GM23338 (cell line): Measurements from ENCODE around the gene CACNA1H. TPM values are rescaled to one million over a fixed set of nuclear protein-coding genes. Genes with fewer than 3 reads are reported as not detected.

Source experiments
- ATAC-seq: fragments of 200-7000 bp; cut with Tn5 transposase; 3 replicates; pipeline ENCODE4 v1.9.1; 2020
- DNase-seq: peaks from one replicate; pipeline ENCODE4 v3.0.0-alpha.2; 2015; ENCODE audit warnings: low spot score
- H2AFZ ChIP-seq: fragments of 200-600 bp; sonication (generic); 2 replicates; pipeline ENCODE4 v1.8.0; 2016; ENCODE audit warnings: antibody characterized with exemption, mild to moderate bottlenecking, moderate library complexity
- H3F3A ChIP-seq: fragments of 200-600 bp; sonication (generic); replicated peaks from 2 replicates; pipeline ENCODE4 v1.8.0; 2017; ENCODE audit warnings: antibody characterized with exemption, mixed run types, low read depth
- H3K27ac ChIP-seq: fragments of 200-600 bp; sonication (generic); 2 replicates; pipeline ENCODE4 v1.6.1; 2016; ENCODE audit warnings: low read depth
- H3K27me3 ChIP-seq: fragments of 200-600 bp; sonication (generic); 2 replicates; pipeline ENCODE4 v1.8.0; 2016; ENCODE audit warnings: mild to moderate bottlenecking, mixed run types, moderate library complexity; ENCODE audit not compliant: insufficient read depth
- H3K36me3 ChIP-seq: fragments of 200-600 bp; sonication (generic); 2 replicates; pipeline ENCODE4 v1.8.0; 2016; ENCODE audit warnings: mild to moderate bottlenecking; ENCODE audit not compliant: insufficient read depth
- H3K4me1 ChIP-seq: fragments of 200-600 bp; sonication (generic); 2 replicates; pipeline ENCODE4 v1.8.0; 2016; ENCODE audit warnings: mild to moderate bottlenecking, moderate library complexity; ENCODE audit not compliant: insufficient read depth
- H3K4me2 ChIP-seq: fragments of 200-600 bp; sonication (generic); 2 replicates; pipeline ENCODE4 v1.7.1; 2017; ENCODE audit warnings: mixed run types
- H3K4me3 ChIP-seq: fragments of 200-600 bp; sonication (generic); 2 replicates; pipeline ENCODE4 v1.6.1; 2016; ENCODE audit warnings: mixed run types
- H3K79me2 ChIP-seq: fragments of 200-600 bp; sonication (generic); replicated peaks from 2 replicates; pipeline ENCODE4 v1.8.0; 2017; ENCODE audit warnings: mild to moderate bottlenecking; ENCODE audit not compliant: insufficient read depth
- H3K9me2 ChIP-seq: fragments of 200-600 bp; sonication (generic); 2 replicates; pipeline ENCODE4 v1.8.0; 2017; ENCODE audit not compliant: insufficient read depth
- H4K20me1 ChIP-seq: fragments of 200-600 bp; sonication (generic); replicated peaks from 2 replicates; pipeline ENCODE4 v1.8.0; 2017; ENCODE audit warnings: mild to moderate bottlenecking; ENCODE audit not compliant: insufficient read depth
- H3K27ac Mint-ChIP-seq: 2 replicates; pipeline ENCODE4 v1.8.0; 2020; ENCODE audit warnings: inconsistent platforms, mild to moderate bottlenecking, moderate library complexity, mixed read lengths
- H3K27me3 Mint-ChIP-seq: 3 replicates; pipeline ENCODE4 v1.8.0; 2022; ENCODE audit warnings: low read depth, mild to moderate bottlenecking, moderate library complexity, mixed read lengths, inconsistent platforms; ENCODE audit not compliant: insufficient read depth, poor library complexity
- H3K36me3 Mint-ChIP-seq: 3 replicates; pipeline ENCODE4 v1.8.0; 2021; ENCODE audit warnings: low read depth, mild to moderate bottlenecking, inconsistent platforms, moderate library complexity, mixed read lengths
- H3K4me1 Mint-ChIP-seq: 3 replicates; pipeline ENCODE4 v1.8.0; 2020; ENCODE audit warnings: mild to moderate bottlenecking, inconsistent platforms, mixed read lengths
- H3K4me3 Mint-ChIP-seq: 3 replicates; pipeline ENCODE4 v1.8.0; 2021; ENCODE audit warnings: moderate library complexity, mild to moderate bottlenecking, inconsistent platforms, mixed read lengths
- H3K9me3 Mint-ChIP-seq: 3 replicates; pipeline ENCODE4 v1.8.0; 2020; ENCODE audit warnings: moderate library complexity, mild to moderate bottlenecking, inconsistent platforms, mixed read lengths
- CREB1 ChIP-seq: fragments of 250-450 bp; sonication (Bioruptor Pico); IDR thresholded peaks from 2 replicates; pipeline ENCODE4 v1.5.0; 2020; ENCODE audit warnings: low read depth, mild to moderate bottlenecking, moderate library complexity
- EZH2 ChIP-seq: fragments of 200-600 bp; sonication (generic); IDR thresholded peaks from one replicate; pipeline ENCODE4 v1.8.0; 2017; ENCODE audit warnings: antibody characterized with exemption, mild to moderate bottlenecking, low read depth; ENCODE audit not compliant: unreplicated experiment
- EZH2phosphoT487 ChIP-seq: fragments of 200-600 bp; sonication (generic); IDR thresholded peaks from one replicate; pipeline ENCODE4 v1.8.1; 2018; ENCODE audit warnings: antibody characterized with exemption; ENCODE audit not compliant: unreplicated experiment
- JUNB ChIP-seq: IDR thresholded peaks from one replicate; pipeline ENCODE4 v1.6.1; 2016; ENCODE audit warnings: antibody characterized with exemption; ENCODE audit not compliant: unreplicated experiment
- ZNF114 ChIP-seq: fragments of 250-450 bp; sonication (Bioruptor Pico); IDR thresholded peaks from 2 replicates; pipeline ENCODE4 v1.5.0; 2020; ENCODE audit warnings: mild to moderate bottlenecking, moderate library complexity
- polyA plus RNA-seq: library from polyadenylated mRNA; unstranded; fragments of >200 nt; fragmentation: Nextera tagmentation; extraction: Ambion mirVana; gene quantifications from 2 replicates; pipeline ENCODE4 v1.2.1, GENCODE V29; 2016
- total RNA-seq: library from RNA; depleted of rRNA; stranded (reverse); fragments of >200 nt; shearing (Covaris generic); gene quantifications from 2 replicates; pipeline ENCODE4 v1.2.3, GENCODE V29; 2014
- TF ChIP-seq, protein P1 (sequence below): fragments of 250-450 bp; sonication (Bioruptor Pico); IDR thresholded peaks from 2 replicates; pipeline ENCODE4 v1.5.0; 2020; ENCODE audit warnings: mild to moderate bottlenecking, moderate library complexity
- TF ChIP-seq, protein P2 (sequence below): IDR thresholded peaks from one replicate; pipeline ENCODE4 v1.6.1; 2018; ENCODE audit warnings: antibody characterized with exemption; ENCODE audit not compliant: unreplicated experiment

The CACNA1H gene
- total and polyA plus RNA-seq, 2 experiments from 2014 or later, result 3.5 to 43.3 TPM

DNA sequence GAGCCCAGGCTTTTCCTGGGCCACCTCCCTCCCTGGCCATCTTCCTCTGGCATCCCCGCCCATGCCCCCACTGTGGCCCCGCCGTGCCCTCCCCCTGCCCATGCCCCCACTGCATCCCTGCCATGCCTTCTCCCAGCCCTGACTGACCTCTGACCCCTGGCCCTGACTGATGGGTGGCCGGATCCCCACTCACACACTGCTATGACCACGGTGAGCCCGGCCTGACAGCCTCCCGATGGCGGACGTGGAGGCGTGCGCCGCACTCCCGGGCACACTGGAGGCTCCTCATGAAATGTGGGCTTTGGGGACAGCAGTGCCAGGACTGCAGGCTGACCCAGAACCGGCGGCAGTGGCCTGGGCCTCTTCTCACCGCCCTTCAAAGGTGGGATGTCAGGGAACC is 46.2 kb upstream of the CACNA1H start:
- Histone ChIP-seq H3K27ac (no peak overlapping the region), H3K4me2 (no peak overlapping the region), H2AFZ (no peak overlapping the region), H3K79me2 (no peaks in the 10 kb centered on the region), H3K9me2 (no peaks in the 10 kb centered on the region), H3F3A (no peaks in the 10 kb centered on the region), H3K36me3 (no peaks in the 10 kb centered on the region), H3K27me3 (no peaks in the 10 kb centered on the region), H3K4me1 (no peaks in the 10 kb centered on the region), H3K4me3 (no peak overlapping the region), H4K20me1 (no peaks in the 10 kb centered on the region)
- no peaks in the 10 kb centered on the region for H3K4me1 Mint-ChIP-seq
- peaks cover 8% of the 10 kb centered on the region for H3K27me3 Mint-ChIP-seq
- no peaks in the 10 kb centered on the region for H3K9me3 Mint-ChIP-seq
- ATAC-seq (no peak), DNase-seq (no peak)
- H3K4me3 Mint-ChIP-seq, result no peak overlapping the region
- no peaks in the 10 kb centered on the region for H3K36me3 Mint-ChIP-seq
- TF ChIP-seq EZH2, result no peak
- H3K27ac Mint-ChIP-seq, result no peak overlapping the region

DNA sequence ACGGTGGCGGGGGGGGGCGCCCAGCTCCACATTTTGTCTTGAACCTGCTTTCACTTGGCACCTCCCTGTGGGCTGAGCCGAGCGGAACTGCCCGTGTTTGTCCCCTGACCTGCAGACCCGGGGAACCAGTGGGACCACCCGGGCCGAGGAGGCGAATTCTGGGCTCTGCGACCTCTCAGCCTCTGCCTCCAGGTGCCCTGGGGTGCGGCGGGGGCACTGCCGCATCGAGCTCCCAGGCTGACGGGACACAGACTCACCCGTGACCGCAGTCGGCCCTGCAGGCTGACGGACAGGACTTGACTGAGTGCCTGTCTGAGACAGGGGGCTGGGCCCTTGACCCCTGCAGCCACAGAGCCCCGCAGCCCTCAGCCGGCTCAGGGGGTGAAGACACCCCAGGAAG is 45.8 kb upstream of the CACNA1H start:
- DNase-seq, result no peak
- no peak overlapping the region for H3K27ac ChIP-seq

More for the DNA sequence above, 45.8 kb upstream of the CACNA1H start:
- H3K4me2 ChIP-seq, result no peak overlapping the region
- no peak overlapping the region for H3K27ac Mint-ChIP-seq
- TF ChIP-seq EZH2 (no peak), ZNF114 (CRISPR knock-in tag) (no peak), JUNB (no peak), EZH2phosphoT487 (no peak), CREB1 (CRISPR knock-in tag) (no peak)
- TF ChIP-seq, protein P1, sequence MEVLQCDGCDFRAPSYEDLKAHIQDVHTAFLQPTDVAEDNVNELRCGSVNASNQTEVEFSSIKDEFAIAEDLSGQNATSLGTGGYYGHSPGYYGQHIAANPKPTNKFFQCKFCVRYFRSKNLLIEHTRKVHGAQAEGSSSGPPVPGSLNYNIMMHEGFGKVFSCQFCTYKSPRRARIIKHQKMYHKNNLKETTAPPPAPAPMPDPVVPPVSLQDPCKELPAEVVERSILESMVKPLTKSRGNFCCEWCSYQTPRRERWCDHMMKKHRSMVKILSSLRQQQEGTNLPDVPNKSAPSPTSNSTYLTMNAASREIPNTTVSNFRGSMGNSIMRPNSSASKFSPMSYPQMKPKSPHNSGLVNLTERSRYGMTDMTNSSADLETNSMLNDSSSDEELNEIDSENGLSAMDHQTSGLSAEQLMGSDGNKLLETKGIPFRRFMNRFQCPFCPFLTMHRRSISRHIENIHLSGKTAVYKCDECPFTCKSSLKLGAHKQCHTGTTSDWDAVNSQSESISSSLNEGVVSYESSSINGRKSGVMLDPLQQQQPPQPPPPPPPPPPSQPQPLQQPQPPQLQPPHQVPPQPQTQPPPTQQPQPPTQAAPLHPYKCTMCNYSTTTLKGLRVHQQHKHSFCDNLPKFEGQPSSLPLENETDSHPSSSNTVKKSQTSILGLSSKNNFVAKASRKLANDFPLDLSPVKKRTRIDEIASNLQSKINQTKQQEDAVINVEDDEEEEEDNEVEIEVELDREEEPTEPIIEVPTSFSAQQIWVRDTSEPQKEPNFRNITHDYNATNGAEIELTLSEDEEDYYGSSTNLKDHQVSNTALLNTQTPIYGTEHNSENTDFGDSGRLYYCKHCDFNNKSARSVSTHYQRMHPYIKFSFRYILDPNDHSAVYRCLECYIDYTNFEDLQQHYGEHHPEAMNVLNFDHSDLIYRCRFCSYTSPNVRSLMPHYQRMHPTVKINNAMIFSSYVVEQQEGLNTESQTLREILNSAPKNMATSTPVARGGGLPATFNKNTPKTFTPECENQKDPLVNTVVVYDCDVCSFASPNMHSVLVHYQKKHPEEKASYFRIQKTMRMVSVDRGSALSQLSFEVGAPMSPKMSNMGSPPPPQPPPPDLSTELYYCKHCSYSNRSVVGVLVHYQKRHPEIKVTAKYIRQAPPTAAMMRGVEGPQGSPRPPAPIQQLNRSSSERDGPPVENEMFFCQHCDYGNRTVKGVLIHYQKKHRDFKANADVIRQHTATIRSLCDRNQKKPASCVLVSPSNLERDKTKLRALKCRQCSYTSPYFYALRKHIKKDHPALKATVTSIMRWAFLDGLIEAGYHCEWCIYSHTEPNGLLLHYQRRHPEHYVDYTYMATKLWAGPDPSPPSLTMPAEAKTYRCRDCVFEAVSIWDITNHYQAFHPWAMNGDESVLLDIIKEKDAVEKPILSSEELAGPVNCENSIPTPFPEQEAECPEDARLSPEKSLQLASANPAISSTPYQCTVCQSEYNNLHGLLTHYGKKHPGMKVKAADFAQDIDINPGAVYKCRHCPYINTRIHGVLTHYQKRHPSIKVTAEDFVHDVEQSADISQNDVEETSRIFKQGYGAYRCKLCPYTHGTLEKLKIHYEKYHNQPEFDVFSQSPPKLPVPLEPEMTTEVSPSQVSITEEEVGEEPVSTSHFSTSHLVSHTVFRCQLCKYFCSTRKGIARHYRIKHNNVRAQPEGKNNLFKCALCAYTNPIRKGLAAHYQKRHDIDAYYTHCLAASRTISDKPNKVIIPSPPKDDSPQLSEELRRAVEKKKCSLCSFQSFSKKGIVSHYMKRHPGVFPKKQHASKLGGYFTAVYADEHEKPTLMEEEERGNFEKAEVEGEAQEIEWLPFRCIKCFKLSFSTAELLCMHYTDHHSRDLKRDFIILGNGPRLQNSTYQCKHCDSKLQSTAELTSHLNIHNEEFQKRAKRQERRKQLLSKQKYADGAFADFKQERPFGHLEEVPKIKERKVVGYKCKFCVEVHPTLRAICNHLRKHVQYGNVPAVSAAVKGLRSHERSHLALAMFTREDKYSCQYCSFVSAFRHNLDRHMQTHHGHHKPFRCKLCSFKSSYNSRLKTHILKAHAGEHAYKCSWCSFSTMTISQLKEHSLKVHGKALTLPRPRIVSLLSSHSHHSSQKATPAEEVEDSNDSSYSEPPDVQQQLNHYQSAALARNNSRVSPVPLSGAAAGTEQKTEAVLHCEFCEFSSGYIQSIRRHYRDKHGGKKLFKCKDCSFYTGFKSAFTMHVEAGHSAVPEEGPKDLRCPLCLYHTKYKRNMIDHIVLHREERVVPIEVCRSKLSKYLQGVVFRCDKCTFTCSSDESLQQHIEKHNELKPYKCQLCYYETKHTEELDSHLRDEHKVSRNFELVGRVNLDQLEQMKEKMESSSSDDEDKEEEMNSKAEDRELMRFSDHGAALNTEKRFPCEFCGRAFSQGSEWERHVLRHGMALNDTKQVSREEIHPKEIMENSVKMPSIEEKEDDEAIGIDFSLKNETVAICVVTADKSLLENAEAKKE (CRISPR knock-in tag), result no peak
- TF ChIP-seq, protein P2, sequence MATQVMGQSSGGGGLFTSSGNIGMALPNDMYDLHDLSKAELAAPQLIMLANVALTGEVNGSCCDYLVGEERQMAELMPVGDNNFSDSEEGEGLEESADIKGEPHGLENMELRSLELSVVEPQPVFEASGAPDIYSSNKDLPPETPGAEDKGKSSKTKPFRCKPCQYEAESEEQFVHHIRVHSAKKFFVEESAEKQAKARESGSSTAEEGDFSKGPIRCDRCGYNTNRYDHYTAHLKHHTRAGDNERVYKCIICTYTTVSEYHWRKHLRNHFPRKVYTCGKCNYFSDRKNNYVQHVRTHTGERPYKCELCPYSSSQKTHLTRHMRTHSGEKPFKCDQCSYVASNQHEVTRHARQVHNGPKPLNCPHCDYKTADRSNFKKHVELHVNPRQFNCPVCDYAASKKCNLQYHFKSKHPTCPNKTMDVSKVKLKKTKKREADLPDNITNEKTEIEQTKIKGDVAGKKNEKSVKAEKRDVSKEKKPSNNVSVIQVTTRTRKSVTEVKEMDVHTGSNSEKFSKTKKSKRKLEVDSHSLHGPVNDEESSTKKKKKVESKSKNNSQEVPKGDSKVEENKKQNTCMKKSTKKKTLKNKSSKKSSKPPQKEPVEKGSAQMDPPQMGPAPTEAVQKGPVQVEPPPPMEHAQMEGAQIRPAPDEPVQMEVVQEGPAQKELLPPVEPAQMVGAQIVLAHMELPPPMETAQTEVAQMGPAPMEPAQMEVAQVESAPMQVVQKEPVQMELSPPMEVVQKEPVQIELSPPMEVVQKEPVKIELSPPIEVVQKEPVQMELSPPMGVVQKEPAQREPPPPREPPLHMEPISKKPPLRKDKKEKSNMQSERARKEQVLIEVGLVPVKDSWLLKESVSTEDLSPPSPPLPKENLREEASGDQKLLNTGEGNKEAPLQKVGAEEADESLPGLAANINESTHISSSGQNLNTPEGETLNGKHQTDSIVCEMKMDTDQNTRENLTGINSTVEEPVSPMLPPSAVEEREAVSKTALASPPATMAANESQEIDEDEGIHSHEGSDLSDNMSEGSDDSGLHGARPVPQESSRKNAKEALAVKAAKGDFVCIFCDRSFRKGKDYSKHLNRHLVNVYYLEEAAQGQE, result no peak
- peaks cover 8% of the 10 kb centered on the region for H3K27me3 Mint-ChIP-seq
- no peaks in the 10 kb centered on the region for H4K20me1 ChIP-seq
- no peaks in the 10 kb centered on the region for H3K36me3 ChIP-seq
- no peak overlapping the region for H3K4me3 ChIP-seq
- H3K9me3 Mint-ChIP-seq, result no peaks in the 10 kb centered on the region
- H3K9me2 ChIP-seq, result no peaks in the 10 kb centered on the region
- no peaks in the 10 kb centered on the region for H3K27me3 ChIP-seq
- no peaks in the 10 kb centered on the region for H3K4me1 Mint-ChIP-seq
- H2AFZ ChIP-seq, result no peak overlapping the region
- no peaks in the 10 kb centered on the region for H3F3A ChIP-seq
- no peaks in the 10 kb centered on the region for H3K4me1 ChIP-seq
- no peak overlapping the region for H3K4me3 Mint-ChIP-seq
- H3K79me2 ChIP-seq, result no peaks in the 10 kb centered on the region
- no peak for ATAC-seq
- no peaks in the 10 kb centered on the region for H3K36me3 Mint-ChIP-seq
